ENCODE data around the gene VEGFD.
A peak's percentile ranks its signal among the peaks of the same experiment; 100 is the strongest.
"Not testable (repeated sequence)": the region's sequence is repeated elsewhere in the genome, so short reads cannot be mapped to it uniquely, and the experiment has no call there.

The VEGFD gene

GRCh38 chrX:15356444-15356843 is 27.8 kb downstream of the VEGFD start:
- FAIRE-seq, result no peak

DNA sequence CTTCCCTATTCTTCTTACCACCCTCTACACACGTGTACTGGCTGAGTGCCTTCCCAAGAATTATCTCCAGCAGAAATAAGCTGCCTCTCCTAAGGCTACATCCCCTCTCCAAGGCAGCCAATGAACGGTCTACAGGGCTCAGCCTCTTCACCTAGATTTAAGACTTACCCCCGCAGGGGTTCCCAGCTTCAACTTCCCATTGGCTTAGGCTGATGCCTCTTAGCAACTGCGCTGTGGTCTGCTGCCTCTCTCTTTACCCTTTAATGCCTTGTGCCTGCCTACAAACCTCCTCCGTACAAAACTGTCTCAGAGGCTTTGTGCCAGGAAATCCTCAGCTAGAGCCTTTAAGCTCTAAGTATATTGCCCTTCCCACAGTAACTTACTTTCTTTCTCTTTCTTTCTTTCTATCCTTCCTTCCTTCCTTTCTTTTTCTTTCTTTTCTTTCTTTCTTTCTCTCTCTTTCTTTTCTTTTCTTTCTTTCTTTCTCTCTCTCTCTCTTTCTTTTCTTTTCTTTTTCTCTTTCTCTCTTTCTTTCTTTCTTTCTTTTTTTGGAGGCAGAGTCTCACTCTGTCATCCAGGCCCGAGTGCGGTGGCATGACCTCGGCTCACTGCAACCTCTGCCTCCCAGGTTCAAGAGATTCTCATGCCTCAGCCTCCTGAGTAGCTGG is 33.8 kb downstream of the VEGFD start:
- no peak for FAIRE-seq

DNA sequence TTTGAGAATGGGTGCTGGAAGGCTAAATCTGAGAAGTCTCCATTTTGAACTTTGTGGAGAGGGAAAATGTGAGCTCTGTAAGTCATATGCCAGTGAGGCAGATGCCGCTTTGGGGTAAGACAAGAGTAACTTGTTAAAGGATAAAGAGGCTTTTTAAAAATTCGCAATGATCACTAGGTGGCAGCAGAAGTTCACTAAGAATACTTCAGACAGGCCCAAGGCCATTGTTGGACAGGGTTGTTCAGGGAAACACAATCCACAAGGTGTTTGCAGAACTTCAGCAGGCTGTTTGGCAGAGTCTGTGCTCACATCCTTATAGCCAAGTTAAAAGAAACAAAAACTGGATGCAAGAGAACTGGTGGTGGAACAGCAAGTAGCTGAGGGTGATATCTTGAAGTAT is 35.2 kb downstream of the VEGFD start:
- FAIRE-seq, result peak; percentile 86

DNA sequence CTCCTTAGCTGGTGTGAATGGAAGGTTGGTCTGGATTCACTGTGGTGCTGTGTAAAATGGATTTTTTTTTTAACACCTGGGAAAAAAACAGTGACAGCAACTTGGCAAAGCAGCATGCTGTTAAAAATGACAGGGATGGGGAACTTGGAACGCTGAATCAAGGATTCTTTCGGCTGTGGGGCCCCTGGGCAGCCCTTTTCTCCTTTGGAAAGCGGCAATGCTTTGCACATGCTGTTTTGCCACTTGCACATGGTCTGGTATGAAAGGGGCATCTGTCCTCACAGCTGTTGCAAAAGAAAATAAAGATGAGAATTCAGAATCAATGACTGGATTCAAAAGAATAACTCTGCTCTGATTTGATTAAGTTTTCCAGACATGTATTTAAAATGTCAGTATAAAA is 38.2 kb downstream of the VEGFD start:
- FAIRE-seq, result no peak

GRCh38 chrX:15344106-15344505 is 40.1 kb downstream of the VEGFD start:
- FAIRE-seq, result no peak

DNA sequence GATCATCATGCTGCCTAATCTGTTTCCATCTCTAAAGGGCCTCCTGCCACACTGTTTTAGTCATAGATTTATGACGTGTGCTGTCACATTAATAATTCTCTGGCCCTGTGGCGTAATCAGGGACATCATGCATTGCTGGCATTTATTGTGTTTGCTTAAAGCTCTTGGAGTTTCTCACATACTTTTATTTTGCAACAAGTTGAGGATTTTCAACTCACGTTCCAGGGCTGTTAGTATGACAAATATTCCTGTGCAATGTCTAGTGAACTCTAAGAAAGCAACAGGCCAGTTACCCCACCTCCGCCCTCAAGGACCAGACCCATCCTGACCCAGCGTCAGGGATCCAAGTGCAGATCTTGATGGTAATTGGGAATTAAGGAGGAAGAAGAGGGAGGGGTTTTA is 41.1 kb downstream of the VEGFD start:
- FAIRE-seq, result no peak

- no peak for FAIRE-seq
These were observed 43.3 kb downstream of the VEGFD start for GRCh38 chrX:15340867-15341266.

DNA sequence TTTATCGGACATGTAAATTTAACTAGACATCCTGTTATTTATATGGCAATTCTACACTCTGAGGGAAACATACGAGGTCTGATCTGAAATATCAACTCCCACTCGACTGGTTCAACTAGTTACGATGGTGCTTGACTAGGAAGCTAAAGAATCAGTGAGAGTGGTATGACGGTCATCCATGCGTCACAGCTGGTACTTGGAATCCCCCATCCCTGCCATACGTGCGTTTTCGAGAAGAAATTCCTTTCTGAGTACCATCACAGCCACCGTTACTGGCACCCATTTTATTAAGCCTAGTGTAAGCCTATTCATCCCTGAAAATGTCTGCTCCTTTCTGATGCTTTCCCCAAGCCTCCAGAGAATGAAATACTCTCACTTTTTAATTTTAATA is 48.2 kb downstream of the VEGFD start:
- FAIRE-seq, result no peak

DNA sequence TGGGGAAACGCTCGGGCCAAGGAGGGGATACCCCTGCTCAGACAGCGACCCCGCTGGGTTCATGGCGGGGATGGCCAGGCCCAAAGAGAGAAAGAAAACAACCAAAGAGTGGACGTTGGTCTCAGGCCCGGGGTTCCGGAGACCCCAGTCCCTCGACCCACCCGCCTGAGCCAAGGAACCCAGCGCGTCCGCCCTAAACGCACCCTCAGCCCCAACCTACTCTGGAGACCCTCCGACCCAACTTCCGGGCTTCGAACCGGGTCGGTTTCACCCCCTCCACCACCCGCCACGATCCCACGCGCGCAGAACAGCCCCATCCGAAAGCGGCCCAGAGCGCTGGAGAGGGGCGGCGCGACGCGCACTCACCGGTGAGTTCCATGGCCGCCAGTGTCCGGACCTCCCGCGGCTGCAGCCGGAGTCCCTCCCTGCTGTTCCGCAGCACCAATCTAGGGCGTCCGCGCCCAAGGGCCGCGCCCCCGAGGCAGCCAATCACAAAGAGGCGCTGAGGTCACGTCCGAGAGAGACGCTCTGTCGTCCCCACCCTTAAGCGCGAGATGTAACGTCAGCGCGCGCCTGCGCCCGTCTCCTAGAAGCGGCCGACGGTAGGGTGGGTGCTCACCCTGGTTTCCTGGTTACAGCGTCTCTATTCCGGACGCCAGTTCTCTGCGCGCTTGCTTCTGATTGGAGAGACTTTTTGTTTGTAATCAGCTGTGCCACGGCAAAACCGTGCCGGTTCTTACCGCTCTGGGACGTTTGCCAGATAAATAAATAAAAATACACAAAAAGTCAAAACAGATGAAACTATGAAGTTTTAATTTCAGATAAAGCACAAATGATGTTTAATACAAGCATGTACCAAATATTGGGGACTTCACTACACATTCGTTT is 48.8 kb downstream of the VEGFD start, which contains the start of gene PIGA:
PIGA (minus strand) TSS at position 389 of the 888 bp plus-strand sequence. CDS start 3,593 bp downstream, outside the sequence.
- peak; percentile 88 for FAIRE-seq

DNA sequence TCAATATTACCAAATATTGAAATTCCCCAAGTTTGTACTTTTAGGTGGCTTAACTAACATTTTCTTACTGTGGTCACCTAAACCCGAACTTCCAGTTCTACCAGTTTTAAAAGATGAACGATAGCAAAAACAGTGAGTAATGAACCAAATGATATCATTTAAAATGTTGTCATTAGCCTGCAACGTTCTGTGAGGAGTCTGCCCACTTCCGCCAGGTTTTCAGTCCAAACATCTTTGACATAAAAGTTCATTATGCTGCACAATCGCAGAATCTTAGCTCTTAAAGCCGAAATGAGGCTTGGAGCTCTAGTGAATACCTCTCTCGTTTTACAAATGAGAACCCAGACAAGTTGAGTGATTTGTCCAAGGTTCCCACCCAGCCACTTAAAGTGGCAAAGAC is 49.7 kb downstream of the VEGFD start:
- no peak for FAIRE-seq

DNA sequence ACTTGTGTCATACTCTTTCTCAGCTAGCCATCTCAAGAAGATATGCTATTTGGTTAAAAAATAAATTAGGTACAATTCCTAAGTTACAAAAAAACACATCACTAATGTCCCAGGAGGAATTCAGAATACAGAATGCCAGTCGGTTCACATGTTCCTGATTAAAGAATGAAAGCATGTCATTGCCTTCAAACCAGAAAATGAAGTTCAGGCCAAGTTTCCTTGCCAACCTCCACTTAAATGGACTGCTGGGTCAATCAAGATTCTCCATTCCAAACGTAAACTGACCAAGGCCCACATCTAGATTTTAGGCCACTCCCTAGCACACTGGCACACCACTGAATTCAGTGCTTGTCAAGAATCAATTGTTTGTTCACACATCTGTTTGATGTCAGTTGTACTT is 55.4 kb downstream of the VEGFD start:
- no peak for FAIRE-seq

DNA sequence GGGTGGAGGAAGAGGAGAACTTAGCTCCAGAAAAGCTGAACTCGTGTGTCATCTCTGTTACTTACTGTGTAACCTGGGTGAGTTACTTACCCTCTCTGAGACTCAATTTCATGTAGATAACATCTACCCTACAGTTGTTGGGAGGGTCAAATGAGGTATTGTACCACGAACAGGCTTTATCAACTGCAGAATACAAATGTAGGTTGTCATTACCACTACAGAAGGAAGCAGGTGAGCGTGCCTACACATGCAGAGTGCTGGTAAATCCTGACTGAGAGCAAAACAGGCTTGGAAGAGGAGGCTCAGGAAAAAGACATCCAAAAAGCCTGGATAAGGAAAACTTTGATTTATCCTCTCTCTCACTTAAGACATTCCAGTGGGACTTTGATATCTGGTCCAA is 56.1 kb downstream of the VEGFD start:
- no peak for FAIRE-seq

DNA sequence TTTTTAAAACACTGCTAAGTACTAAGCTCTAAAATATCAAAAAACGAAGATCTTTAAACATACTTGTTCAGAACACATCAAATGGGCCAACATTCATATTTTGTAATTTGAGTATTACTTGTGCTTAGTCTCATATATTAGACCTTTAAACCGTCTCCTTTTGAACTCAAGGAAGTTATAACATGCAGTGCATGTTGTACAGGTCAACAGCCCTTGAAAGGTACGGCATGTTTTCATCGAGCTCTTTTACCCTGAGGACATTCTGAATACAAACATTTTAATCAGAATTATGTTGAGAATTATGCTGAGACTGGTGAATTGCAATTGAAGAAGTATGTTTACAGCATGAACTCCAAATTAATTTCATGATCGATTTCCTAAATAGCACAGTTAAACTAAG is 61.7 kb downstream of the VEGFD start:
- FAIRE-seq, result no peak

DNA sequence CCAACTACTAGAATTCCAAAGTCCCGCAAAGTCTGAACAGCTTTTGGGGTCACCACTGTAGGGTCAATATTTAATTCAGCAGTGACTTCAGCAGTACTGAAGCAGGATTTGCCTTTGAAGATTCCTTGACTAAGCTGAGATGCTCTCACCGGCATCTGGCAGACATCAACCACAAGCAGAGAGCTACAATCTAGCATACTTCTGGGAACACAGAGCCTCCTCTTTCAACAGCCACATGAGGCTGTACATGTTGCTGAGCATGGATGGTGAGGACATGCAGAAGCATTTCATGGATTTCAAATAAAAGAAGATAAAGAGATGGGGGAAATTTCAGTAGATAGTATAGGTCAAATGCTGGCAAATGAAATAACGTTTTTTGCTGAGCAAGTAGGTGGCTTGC is 62.1 kb downstream of the VEGFD start:
- no peak for FAIRE-seq

- FAIRE-seq, result no peak
These were observed 62.8 kb downstream of the VEGFD start for GRCh38 chrX:15321447-15321846.

DNA sequence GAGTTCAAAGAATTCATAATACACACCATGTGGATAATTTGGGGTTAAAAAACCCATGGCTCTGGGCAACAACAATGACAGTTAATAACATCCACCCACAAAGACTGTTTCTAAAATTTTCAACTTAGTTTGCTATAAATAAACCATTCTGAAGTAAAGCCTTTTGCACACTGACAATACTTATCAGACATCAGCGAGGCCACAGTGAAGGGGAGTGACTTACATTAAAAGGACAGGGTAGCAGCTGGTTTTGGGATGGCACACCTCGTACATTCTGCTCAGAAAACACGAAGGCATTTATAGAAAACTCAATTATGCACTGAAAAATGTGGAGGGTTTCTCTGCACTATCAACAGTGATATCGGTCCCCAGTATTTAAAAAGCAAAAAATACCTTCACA is 63.9 kb downstream of the VEGFD start:
- no peak for FAIRE-seq

- FAIRE-seq, result no peak
These were observed 65.1 kb downstream of the VEGFD start for GRCh38 chrX:15319075-15319474.

DNA sequence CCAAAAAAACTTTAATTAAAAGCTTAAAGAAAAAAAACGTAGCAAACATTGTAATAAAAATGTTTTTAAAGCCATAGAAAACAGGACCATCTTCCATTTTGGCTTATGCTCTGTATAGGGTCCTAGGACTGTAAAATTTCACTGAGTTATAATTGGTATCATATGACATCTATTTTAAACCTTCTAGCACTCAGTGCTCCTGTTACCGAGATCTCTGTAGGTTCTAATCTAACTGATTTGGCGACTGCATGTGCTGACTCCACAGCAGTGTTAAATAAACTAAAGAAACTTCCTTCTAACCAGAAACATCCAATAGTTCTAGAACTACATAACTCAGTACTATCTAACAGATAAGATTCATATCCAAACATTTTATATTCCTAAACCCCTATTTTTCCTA is 68.7 kb downstream of the VEGFD start, which contains the start of gene ASB11:
ASB11 (minus strand) TSS at position 132 of the 400 bp plus-strand sequence; CDS start at position 97, 35 bp downstream.
- FAIRE-seq, result no peak

DNA sequence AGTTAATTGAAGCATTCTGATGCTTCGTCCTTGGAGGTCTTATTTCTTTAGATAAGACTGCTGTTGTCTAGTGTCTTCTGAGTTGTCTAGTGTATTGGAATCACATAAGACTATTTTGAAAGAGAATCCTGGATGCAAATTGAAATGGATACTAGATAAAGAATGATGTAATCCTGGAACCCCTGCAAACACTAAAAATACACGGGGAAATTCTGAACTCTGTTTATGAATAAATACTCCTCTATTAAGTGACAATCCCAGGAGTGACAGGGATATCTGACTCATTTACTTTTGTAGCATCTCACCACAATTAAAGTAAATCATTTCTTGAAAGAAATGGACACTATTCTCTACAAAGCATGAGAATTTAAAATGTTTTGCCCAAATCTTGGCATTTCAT is 69.7 kb downstream of the VEGFD start:
- no peak for FAIRE-seq

GRCh38 chrX:15311119-15311518 is 73.1 kb downstream of the VEGFD start:
- FAIRE-seq, result no peak

- no peak for FAIRE-seq
These were observed 74.1 kb downstream of the VEGFD start for GRCh38 chrX:15310117-15310516.

- not testable (repeated sequence) for FAIRE-seq
These were observed 78.3 kb downstream of the VEGFD start for GRCh38 chrX:15305899-15306298.

- FAIRE-seq, result no peak
These were observed 82.3 kb downstream of the VEGFD start for GRCh38 chrX:15301924-15302323.

All from A204.1 (cell line).